Lung (tissue), 12 donors: ENCODE results near the gene ABCC9. TPM values are rescaled to one million over a fixed set of nuclear protein-coding genes. Genes with fewer than 3 reads are reported as not detected.

Experiments used
- ATAC-seq: fragments of 200-7000 bp; cut with Tn5 transposase; one replicate; pipeline ENCODE4 v1.9.1; 2020; ENCODE audit warnings: moderate number of reproducible peaks; ENCODE audit not compliant: insufficient read depth, low FRiP score
- DNase-seq, 3 donors: peaks; one replicate each; pipeline ENCODE4 v3.0.0-alpha.2; 2013 to 2017
- H3K27ac ChIP-seq, 2 donors: one replicate each; pipeline ENCODE4 v1.5.1; 2013; ENCODE audit warnings: mild to moderate bottlenecking in 2 of 2, moderate library complexity in 2 of 2, control low read depth in 1 of 2, inconsistent platforms in 1 of 2, low read depth in 1 of 2, low read length in 1 of 2
- H3K27me3 ChIP-seq, 3 donors: one replicate each; pipeline ENCODE4 v1.5.1; 2013; ENCODE audit warnings: low read length in 2 of 3; ENCODE audit not compliant: control insufficient read depth in 3 of 3, insufficient read depth in 3 of 3
- H3K36me3 ChIP-seq, 4 donors: one replicate each; pipeline ENCODE4 v1.5.1; 2013; ENCODE audit warnings: low read length in 4 of 4, mild to moderate bottlenecking in 1 of 4, moderate library complexity in 1 of 4; ENCODE audit not compliant: control insufficient read depth in 4 of 4, insufficient read depth in 4 of 4
- H3K4me1 ChIP-seq, 5 donors: one replicate each; pipeline ENCODE4 v1.5.1; 2013; ENCODE audit warnings: low read length in 5 of 5, mild to moderate bottlenecking in 2 of 5, moderate library complexity in 1 of 5; ENCODE audit not compliant: control insufficient read depth in 5 of 5, insufficient read depth in 5 of 5
- H3K4me3 ChIP-seq: one replicate; pipeline ENCODE4 v1.5.1; 2013; ENCODE audit warnings: mild to moderate bottlenecking, control low read depth, moderate library complexity
- H3K9ac ChIP-seq, 2 donors: one replicate each; pipeline ENCODE4 v1.5.1; 2013; ENCODE audit warnings: low read length in 2 of 2, control low read depth in 1 of 2; ENCODE audit not compliant: insufficient read depth in 1 of 2
- H3K9me3 ChIP-seq, 4 donors: one replicate each; pipeline ENCODE4 v1.5.1; 2013; ENCODE audit warnings: low read length in 3 of 4, mild to moderate bottlenecking in 1 of 4, moderate library complexity in 1 of 4; ENCODE audit not compliant: control insufficient read depth in 4 of 4, insufficient read depth in 3 of 4
- CTCF ChIP-seq: IDR thresholded peaks from 2 replicates; pipeline ENCODE4 v1.5.1; 2012; ENCODE audit warnings: mild to moderate bottlenecking; ENCODE audit errors: control extremely low read depth, extremely low read depth
- WGBS, 2 donors: extraction: QIAGEN DNeasy Blood & Tissue Kit; methylation state at CpG; one replicate each; pipeline ENCODE4 v1.1.7; 2013; 5-methylcytosine and 5-hydroxymethylcytosine counted together
- polyA plus RNA-seq, 2 donors: library from polyadenylated mRNA; stranded (reverse); fragments of 200-250 nt; gene quantifications; one replicate each; pipeline ENCODE4 v1.2.1, GENCODE V29; 2013
- total RNA-seq, 2 donors: library from RNA; depleted of rRNA in 1 of 2; stranded (reverse); fragments of >200 nt in 1 of 2; gene quantifications; one replicate each; pipeline ENCODE4 v1.2.1, GENCODE V29; 2014 to 2021
- donor health status: control.
- donor health status: control.
- donor health status: Bipolar disorder and iron deficiency.
- donor health status: healthy.
- donor health status: DM: yes; HTN: yes; CAD: no.

Gene ABCC9
- total and polyA plus RNA-seq, 4 donors: 2.5 to 33.4 (median 7.7) TPM

GRCh38 chr12:21879312-21879711 lies 61.9 kb downstream of the ABCC9 start:
- H3K4me1 ChIP-seq: peaks cover 0 to 11% (median 0%) of the 10 kb centered on the region in 5 donors
- no peak overlapping the region for H3K9ac ChIP-seq
- no peaks in the 10 kb centered on the region for H3K27me3 ChIP-seq
- peak overlapping the region in 1 of 2 donors; percentile 40 for H3K27ac ChIP-seq
- no peak overlapping the region for H3K4me3 ChIP-seq
- H3K36me3 ChIP-seq: no peaks in the 10 kb centered on the region
- 53 to 74% methylated on average over 1 of the region's 1 CpG for WGBS, 2 donors
- ATAC-seq (no peak), DNase-seq (no peak)
- TF ChIP-seq CTCF: no peak
- H3K9me3 ChIP-seq: no peaks in the 10 kb centered on the region

GRCh38 chr12:21877293-21877982 lies 63.8 kb downstream of the ABCC9 start:
- DNase-seq: no peak
- no peaks in the 10 kb centered on the region for H3K27me3 ChIP-seq
- no peaks in the 10 kb centered on the region for H3K9me3 ChIP-seq
- WGBS, 2 donors: 71 to 82% methylated on average over 2 of the region's 2 CpGs
- no peak overlapping the region for H3K4me3 ChIP-seq
- peak overlapping the region in 1 of 2 donors; percentile 45 for H3K27ac ChIP-seq
- H3K4me1 ChIP-seq: peaks cover 0 to 11% (median 0%) of the 10 kb centered on the region in 5 donors
- TF ChIP-seq CTCF: no peak
- H3K36me3 ChIP-seq: no peaks in the 10 kb centered on the region
- ATAC-seq: peak; percentile 27
- H3K9ac ChIP-seq: no peak overlapping the region

GRCh38 chr12:21865846-21866245 lies 75.4 kb downstream of the ABCC9 start:
- Histone ChIP-seq H3K27ac (no peak overlapping the region), H3K9me3 (no peaks in the 10 kb centered on the region), H3K4me1 (peaks cover 0 to 4% (median 2%) of the 10 kb centered on the region in 5 donors), H3K27me3 (no peaks in the 10 kb centered on the region), H3K4me3 (no peak overlapping the region), H3K36me3 (peaks cover 0 to 6% (median 0%) of the 10 kb centered on the region in 4 donors), H3K9ac (no peak overlapping the region)
- no peak for DNase-seq
- no peak for TF ChIP-seq CTCF
- ATAC-seq: no peak

- H3K36me3 ChIP-seq: peaks cover 0 to 3% (median 0%) of the 10 kb centered on the region in 4 donors
- no peak for ATAC-seq
Observed at GRCh38 chr12:21860534-21860933, 80.7 kb downstream of the ABCC9 start.

More at GRCh38 chr12:21860534-21860933, 80.7 kb downstream of the ABCC9 start:
- Histone ChIP-seq H3K27ac (no peak overlapping the region), H3K9ac (no peak overlapping the region), H3K27me3 (no peaks in the 10 kb centered on the region), H3K4me1 (peaks cover 0 to 8% (median 0%) of the 10 kb centered on the region in 5 donors), H3K4me3 (no peak overlapping the region), H3K9me3 (no peaks in the 10 kb centered on the region)
- 59 to 78% methylated on average over 2 of the region's 2 CpGs for WGBS, 2 donors
- no peak for TF ChIP-seq CTCF
- DNase-seq: no peak
